ENCODE measurements around the gene HMCES. TPM values are rescaled to one million over a fixed set of nuclear protein-coding genes. Genes with fewer than 3 reads are reported as not detected.
"Not testable (repeated sequence)": the region's sequence is repeated elsewhere in the genome, so short reads cannot be mapped to it uniquely, and the experiment has no call there.

HMCES gene
- polyA plus RNA-seq, 1 of the 3 experiments (the other 2 are of a cell fraction) = 32.4 TPM

- no peak overlapping the region for H3K9ac ChIP-seq
- no peak overlapping the region for H3K4me3 ChIP-seq (ENCODE audit: low read depth in 2 of 2, low read length in 1 of 2)
- CTCF ChIA-PET = interaction anchor here (1.2 kb wide), 2 partner anchors 10 to 16 kb away, joined by 3 to 5 read pairs; no protein-coding TSS in a partner anchor
- peaks cover 68 to 77% of the 10 kb centered on the region in 2 experiments for H3K36me3 ChIP-seq (replicated peaks in 1 of 2; ENCODE audit: control insufficient read depth in 1 of 2, insufficient read depth in 2 of 2, low read length in 1 of 2)
- no peak overlapping the region for H3K4me2 ChIP-seq
- H3F3A ChIP-seq (replicated peaks; ENCODE audit: insufficient read depth) = peaks cover 4% of the 10 kb centered on the region
- peaks cover 9% of the 10 kb centered on the region; the same call in 1 of the 2 replicates for H4K20me1 ChIP-seq (ENCODE audit: insufficient read depth)
- H3K79me2 ChIP-seq (ENCODE audit: insufficient read depth) = peaks cover 21% of the 10 kb centered on the region
- no peaks in the 10 kb centered on the region for H3K4me1 ChIP-seq (ENCODE audit: control insufficient read depth in 1 of 2, insufficient read depth in 2 of 2, low read depth in 1 of 2, low read length in 1 of 2)
- H3K9me3 ChIP-seq = no peaks in the 10 kb centered on the region
- no peak for TF ChIP-seq NRF1 (IDR thresholded peaks at IDR 0.05; ENCODE audit: low read depth, low read length)
- TF ChIP-seq EP300 (IDR thresholded peaks at IDR 0.05; ENCODE audit: borderline replicate concordance in 1 of 2, low read depth in 1 of 2, low read length in 1 of 2) = no peak
- no peak for TF ChIP-seq FOXJ3 (CRISPR knock-in tag; IDR thresholded peaks at IDR 0.05)
- TF ChIP-seq MAX (IDR thresholded peaks at IDR 0.05; ENCODE audit: low read depth) = no peak
- no peak for TF ChIP-seq SMC3 (IDR thresholded peaks at IDR 0.05; ENCODE audit: low read depth, low read length)
- TF ChIP-seq NFIC (IDR thresholded peaks at IDR 0.05; ENCODE audit: borderline replicate concordance) = no peak
- TF ChIP-seq EZH2phosphoT487 (IDR thresholded peaks at IDR 0.05; ENCODE audit: borderline replicate concordance, low read depth) = no peak
- TF ChIP-seq TEAD4 (IDR thresholded peaks at IDR 0.05; ENCODE audit: borderline replicate concordance, insufficient read depth) = no peak
- TF ChIP-seq CTCF (IDR thresholded peaks at IDR 0.05) = no peak
- no peak for TF ChIP-seq RCOR1 (IDR thresholded peaks at IDR 0.05; ENCODE audit: low read length)
- DNase-seq = no peak
- WGBS (ENCODE audit: low lambda C conversion rate) = 99% methylated on average over 3 of the region's 3 CpGs
- no peak overlapping the region for H3K27ac ChIP-seq (ENCODE audit: low read depth in 2 of 2, low read length in 1 of 2)
- POLR2A ChIA-PET = no interaction called here
- no peaks in the 10 kb centered on the region for H3K9me2 ChIP-seq
- H3K27me3 ChIP-seq (ENCODE audit: insufficient read depth) = no peaks in the 10 kb centered on the region
- no peak overlapping the region for H2AFZ ChIP-seq (ENCODE audit: low read depth)
Measured at GRCh38 chr3:129261894-129262293, 16.8 kb upstream of the HMCES start.

GRCh38 chr3:129263161-129263910 is 15.3 kb upstream of the HMCES start:
- Histone ChIP-seq H3K27me3 (ENCODE audit: insufficient read depth) (no peaks in the 10 kb centered on the region), H3K4me2 (no peak overlapping the region), H3K79me2 (ENCODE audit: insufficient read depth) (peaks cover 16% of the 10 kb centered on the region; the same call in 1 of the 2 replicates), H3K9me2 (no peaks in the 10 kb centered on the region), H3K27ac (ENCODE audit: low read depth in 2 of 2, low read length in 1 of 2) (no peak overlapping the region), H3K4me3 (ENCODE audit: low read depth in 2 of 2, low read length in 1 of 2) (no peak overlapping the region), H4K20me1 (ENCODE audit: insufficient read depth) (peaks cover 9% of the 10 kb centered on the region; the same call in 1 of the 2 replicates), H3K9ac (no peak overlapping the region), H3K4me1 (ENCODE audit: control insufficient read depth in 1 of 2, insufficient read depth in 2 of 2, low read depth in 1 of 2, low read length in 1 of 2) (no peaks in the 10 kb centered on the region), H3K36me3 (replicated peaks in 1 of 2; ENCODE audit: control insufficient read depth in 1 of 2, insufficient read depth in 2 of 2, low read length in 1 of 2) (peaks cover 66 to 77% of the 10 kb centered on the region in 2 experiments), H2AFZ (ENCODE audit: low read depth) (no peak overlapping the region), H3F3A (replicated peaks; ENCODE audit: insufficient read depth) (peaks cover 5% of the 10 kb centered on the region), H3K9me3 (no peaks in the 10 kb centered on the region)
- WGBS (ENCODE audit: low lambda C conversion rate) = 95% methylated on average over 4 of the region's 6 CpGs
- POLR2A ChIA-PET = interaction anchor here (0.6 to 1.2 kb wide), 2 partner anchors 14 to 165 kb away, joined by 3 to 4 read pairs; partner anchors contain the start of genes COPG1 and EFCAB12
- no peak for TF ChIP-seq FOXJ3 (CRISPR knock-in tag; IDR thresholded peaks at IDR 0.05)
- no peak for TF ChIP-seq EP300 (IDR thresholded peaks at IDR 0.05; ENCODE audit: borderline replicate concordance in 1 of 2, low read depth in 1 of 2, low read length in 1 of 2)
- TF ChIP-seq RXRA (IDR thresholded peaks at IDR 0.05; ENCODE audit: borderline replicate concordance, low read depth) = no peak
- no peak for DNase-seq
- CTCF ChIA-PET = interaction anchor here (0.6 kb wide), 1 partner anchor 601 kb away, joined by 3 read pairs; no protein-coding TSS in a partner anchor

- H3K4me2 ChIP-seq; DNase-seq; POLR2A ChIA-PET; H3K9me2 ChIP-seq; H3K9me3 ChIP-seq; H3K9ac ChIP-seq; H3K27ac ChIP-seq (ENCODE audit: low read depth in 2 of 2, low read length in 1 of 2); H3K27me3 ChIP-seq (ENCODE audit: insufficient read depth); H3K4me1 ChIP-seq (ENCODE audit: control insufficient read depth in 1 of 2, insufficient read depth in 2 of 2, low read depth in 1 of 2, low read length in 1 of 2); H2AFZ ChIP-seq (ENCODE audit: low read depth); H3F3A ChIP-seq (replicated peaks; ENCODE audit: insufficient read depth); H4K20me1 ChIP-seq (ENCODE audit: insufficient read depth); H3K4me3 ChIP-seq (ENCODE audit: low read depth in 2 of 2, low read length in 1 of 2): not testable (repeated sequence)
- CTCF ChIA-PET = interaction anchor here (0.9 to 2.0 kb wide), 3 partner anchors 14 to 295 kb away, joined by 3 to 6 read pairs (median 4); no protein-coding TSS in a partner anchor
- Histone ChIP-seq H3K36me3 (replicated peaks in 1 of 2; ENCODE audit: control insufficient read depth in 1 of 2, insufficient read depth in 2 of 2, low read length in 1 of 2) (peaks cover 76 to 77% of the 10 kb centered on the region in 2 experiments), H3K79me2 (ENCODE audit: insufficient read depth) (peaks cover 16% of the 10 kb centered on the region; the same call in 1 of the 2 replicates)
- 92% methylated on average over 6 of the region's 6 CpGs for WGBS (ENCODE audit: low lambda C conversion rate)
Measured at GRCh38 chr3:129264994-129265393, 13.7 kb upstream of the HMCES start.
